Stimulated activated CD4-positive, alpha-beta T cell treated with anti-CD3 and anti-CD28 coated beads, Interleukin-2, amount 100 ng/mL, for 24 hours (primary cell): ENCODE results near the gene TLE1.
"Not testable (repeated sequence)": the region's sequence is repeated elsewhere in the genome, so short reads cannot be mapped to it uniquely, and the experiment has no call there.

Experiments
- DNase-seq, 2 donors: peaks; one replicate each; pipeline ENCODE4 v3.0.0-alpha.2; 2020

TLE1 gene

GRCh38 chr9:81598811-81599210 is 90.5 kb downstream of the TLE1 start:
- DNase-seq = no peak

DNA sequence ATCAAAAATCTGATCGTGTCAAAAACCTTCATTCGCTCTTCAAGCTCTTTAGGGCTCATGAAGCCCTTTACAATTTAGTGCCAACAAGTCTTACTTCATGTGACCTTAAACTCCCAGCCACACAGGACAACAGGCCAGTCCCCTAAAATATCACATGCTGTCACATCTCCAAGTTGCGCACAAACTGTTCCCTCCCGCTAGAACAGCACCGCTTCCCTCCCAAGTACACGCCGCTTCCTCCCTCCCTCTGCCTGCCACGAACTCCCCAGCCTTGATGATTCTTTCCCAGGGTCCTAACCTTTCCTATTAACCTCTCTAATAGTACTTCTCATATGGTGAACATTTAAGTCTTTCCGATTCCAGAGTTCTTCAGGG is 91.2 kb downstream of the TLE1 start:
- DNase-seq = no peak

DNA sequence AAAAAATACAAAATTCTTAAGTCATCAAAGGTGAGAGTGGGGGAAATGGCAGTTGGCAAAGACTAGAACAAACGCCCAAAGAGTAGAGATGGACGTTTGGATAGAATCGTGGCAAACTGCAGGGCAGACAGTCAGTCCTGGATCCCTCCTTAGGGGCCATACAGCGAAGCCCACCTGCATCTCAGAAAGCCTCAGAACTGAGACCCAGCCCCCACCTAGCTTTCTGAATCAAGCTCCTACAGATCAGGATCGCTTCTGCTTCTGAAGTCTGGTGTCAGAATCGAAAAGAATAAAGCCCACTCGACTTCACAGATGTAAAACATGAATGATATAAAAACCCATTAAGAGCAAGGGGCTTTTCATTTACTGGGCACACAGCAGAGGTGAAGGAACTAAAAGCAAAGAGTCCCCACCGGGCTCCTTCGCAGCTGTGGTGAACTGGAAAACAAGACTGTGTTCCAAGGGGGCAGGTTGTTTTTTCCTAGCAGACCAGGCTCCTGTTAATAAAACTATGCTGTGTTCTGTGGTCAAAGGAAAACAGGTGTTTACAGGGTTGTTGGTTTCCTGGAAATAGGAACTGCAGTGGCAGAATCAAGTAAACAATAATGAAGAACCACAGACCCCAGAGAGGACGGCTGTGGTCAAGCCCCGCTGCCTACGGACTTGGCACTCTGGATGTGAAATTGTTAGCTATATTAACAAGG is 91.8 kb downstream of the TLE1 start:
- no peak for DNase-seq

- DNase-seq = no peak
These were observed 92.5 kb downstream of the TLE1 start for GRCh38 chr9:81596679-81597418.

- no peak for DNase-seq
These were observed 93.3 kb downstream of the TLE1 start for GRCh38 chr9:81595887-81596543.

DNA sequence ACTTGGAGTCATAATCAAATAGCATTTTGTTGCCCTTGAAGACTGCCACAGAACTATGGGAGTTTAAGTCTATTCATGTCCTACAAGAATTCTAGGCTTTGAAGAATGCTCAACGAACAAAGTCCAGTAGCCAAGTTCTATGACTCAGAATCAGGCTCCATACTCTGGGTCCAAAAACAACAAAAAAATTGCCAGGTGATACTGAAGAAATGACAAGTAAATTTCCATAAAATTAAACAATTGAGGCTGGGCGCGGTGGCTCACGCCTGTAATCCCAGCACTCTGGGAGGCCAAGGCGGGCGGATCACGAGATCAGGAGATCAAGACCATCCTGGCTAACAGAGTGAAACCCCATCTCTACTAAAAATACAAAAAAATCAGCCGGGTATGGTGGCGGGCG is 94.1 kb downstream of the TLE1 start:
- not testable (repeated sequence) for DNase-seq

DNA sequence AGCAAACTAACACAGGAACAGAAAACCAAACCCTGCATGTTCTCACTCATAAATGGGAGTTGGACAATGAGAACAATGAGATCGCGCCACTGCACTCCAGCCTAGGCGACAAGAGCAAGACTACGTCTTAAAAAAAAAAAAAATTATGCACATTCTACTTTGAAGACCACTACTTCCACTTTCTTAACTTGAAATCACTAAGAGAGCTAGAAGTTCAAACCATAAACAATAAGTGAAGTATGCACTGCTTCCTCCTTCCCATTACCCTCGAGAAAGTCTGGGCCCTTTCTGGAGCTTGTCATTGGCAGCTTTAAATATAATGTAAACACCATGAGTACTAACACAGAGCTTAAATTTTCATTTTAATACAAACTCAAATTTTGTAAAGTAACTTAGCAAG is 94.9 kb downstream of the TLE1 start:
- DNase-seq = no peak

DNA sequence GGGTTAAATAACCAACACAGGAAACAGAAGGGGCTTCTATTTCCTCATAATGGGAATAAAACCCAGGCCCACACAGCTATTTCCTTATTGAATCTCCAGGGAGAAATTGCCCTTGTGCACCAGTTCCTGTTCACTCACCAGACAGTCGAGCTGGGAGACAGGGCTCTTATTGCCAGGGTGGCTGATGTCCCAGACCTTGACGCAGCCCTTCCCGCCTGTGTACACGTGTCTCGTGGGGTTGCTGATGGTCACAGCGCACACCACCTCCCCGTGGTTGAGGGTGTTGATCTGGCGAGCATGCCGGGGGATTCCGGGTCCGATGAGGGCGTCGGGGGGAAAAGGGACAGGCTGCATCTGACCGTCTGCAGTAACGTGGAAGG is 96.5 kb downstream of the TLE1 start:
- no peak for DNase-seq

DNA sequence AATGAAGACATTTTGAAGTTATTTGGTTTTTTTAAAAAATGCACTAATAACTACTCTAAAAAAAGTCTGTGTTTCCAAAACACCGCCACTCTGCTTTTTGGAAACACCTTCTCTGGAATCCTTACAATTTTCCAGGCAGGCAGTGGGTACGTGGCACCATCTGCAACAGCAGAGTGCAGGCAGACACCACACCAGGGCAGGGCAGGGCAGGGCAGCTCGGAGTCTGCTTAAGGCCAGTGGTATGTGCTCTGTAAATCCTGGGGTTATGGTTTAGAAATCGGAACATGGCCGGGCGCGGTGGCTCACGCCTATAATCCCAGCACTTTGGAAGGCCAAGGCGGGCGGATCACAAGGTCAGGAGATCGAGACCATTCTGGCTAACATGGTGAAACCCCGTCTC is 97.6 kb downstream of the TLE1 start:
- no peak for DNase-seq

GRCh38 chr9:81590688-81591087 is 98.7 kb downstream of the TLE1 start:
- no peak for DNase-seq

GRCh38 chr9:81589819-81590218 is 99.5 kb downstream of the TLE1 start:
- no peak for DNase-seq

DNA sequence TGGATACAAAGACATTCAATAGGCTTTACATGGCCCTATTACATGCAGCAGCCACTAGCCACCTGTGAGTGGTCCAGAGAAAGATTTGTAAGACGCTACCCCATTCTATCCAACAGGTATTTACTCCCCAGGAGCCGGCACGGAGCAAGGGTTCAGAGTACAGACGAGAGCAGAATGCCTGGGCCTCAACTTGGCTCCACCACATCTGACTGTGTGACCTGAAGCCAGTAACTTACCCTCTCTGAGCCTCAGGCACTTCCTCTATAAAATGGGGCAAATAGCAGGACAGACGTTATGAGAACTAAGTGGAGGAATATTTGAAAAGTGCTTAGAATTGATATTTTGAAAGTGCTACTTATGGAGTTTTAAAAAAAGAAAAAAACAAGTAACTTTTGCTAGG is 100.0 kb downstream of the TLE1 start:
- no peak for DNase-seq

DNA sequence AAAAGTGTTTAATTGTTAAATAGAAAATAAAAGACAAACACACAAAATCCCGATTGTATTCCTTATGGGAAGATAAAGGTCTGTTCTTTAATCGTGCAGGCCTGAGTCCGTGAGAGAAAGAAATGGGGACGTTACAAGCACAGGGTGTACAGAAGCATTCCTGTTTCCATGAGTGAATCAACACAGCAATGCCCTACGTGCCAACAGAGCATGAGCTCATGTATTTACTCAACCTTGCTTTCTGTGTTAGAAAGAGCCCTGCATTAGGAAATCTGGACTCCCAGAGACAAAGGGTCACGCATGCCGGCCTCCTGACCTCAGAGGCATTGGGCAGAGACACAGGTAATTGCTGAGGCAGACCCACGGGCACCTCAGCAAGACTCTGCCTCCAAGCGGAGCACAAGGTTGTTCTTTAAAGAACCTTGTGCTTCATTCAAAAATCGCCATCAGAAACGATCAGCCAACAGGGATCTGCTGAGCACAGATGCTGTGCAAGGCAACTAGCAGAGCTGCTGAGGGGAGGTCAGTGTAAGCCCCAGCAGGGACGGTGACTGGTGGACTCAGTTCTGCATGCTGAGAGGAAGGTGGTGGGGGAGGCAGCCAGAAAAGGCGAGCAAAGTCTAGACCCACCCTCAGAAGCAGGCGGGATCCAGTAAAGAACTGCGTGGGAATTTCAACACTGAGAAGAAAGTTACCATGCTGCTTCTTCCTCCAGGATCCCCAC is 101.0 kb downstream of the TLE1 start:
- no peak for DNase-seq

- no peak for DNase-seq
These were observed 102.6 kb downstream of the TLE1 start for GRCh38 chr9:81586786-81587185.

DNA sequence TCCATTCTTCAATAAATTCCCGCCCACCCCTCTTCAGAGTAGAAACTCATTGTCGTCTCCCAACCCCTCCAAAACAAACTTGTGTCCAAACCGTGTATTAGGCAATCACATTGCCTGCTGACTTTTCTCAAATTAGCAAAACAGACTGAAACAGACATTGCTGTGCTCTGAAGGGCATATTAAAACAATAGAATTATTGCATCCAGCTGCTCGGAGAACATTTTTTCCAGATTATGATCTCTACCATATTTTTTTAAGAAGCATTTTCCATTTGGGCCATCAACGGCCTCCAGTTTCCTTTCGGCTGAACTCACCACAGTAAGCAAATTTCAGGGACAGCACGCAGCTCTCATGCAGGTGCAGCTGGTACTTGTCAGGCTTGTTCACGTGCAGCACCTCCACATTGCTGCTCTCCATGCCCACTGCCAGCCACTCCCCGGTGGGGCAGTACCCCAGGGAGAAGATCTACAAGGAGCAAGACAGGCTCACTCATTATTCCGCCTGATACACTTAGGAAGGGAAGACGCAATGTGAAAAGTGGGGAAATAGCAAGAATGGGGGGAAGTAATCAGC is 104.1 kb downstream of the TLE1 start:
- no peak for DNase-seq

- no peak for DNase-seq
These were observed 105.2 kb downstream of the TLE1 start for GRCh38 chr9:81584099-81584498.

GRCh38 chr9:81581986-81582385 is 107.4 kb downstream of the TLE1 start:
- no peak for DNase-seq

DNA sequence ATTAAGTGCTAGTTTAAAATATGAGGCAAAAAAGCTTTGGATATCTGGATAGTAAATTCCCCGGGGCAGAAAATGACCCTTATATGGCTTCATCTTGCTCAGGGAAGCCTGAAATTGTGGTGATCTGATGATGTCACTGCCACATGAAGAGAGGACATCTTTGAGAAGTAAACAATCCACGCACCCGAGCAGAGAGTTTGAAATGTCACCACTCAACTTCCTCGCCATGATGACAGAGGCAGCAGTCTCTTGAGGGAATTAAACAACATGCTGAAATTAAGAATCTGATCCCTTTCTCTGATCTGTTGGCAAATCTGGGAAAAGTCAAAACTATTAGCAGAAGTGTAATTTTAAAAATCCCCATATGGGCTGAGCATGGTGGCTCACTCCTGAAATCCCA is 110.0 kb downstream of the TLE1 start:
- no peak for DNase-seq

DNA sequence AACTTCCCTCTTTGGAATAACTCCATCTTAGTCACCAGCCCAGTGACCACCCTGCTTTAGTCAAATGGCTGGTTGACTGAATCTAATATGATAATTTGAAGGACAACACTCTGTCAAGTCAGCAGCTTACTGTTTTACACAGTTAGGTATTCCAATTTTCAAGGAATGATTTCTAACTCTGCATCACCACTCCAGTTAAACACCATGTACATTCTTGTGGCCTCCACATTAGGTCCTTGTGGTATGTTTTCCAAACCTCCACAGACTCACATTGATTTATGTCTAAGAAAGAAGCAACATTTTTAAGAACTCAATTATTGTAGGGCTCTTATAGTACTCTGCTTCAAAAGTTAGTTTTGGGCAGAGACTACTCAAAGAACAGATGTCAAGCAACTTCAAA is 110.7 kb downstream of the TLE1 start:
- no peak for DNase-seq

- DNase-seq = no peak
These were observed 113.4 kb downstream of the TLE1 start for GRCh38 chr9:81575956-81576355.

- DNase-seq = no peak
These were observed 114.9 kb downstream of the TLE1 start for GRCh38 chr9:81574405-81574804.

GRCh38 chr9:81573415-81574321 is 115.7 kb downstream of the TLE1 start:
- DNase-seq = no peak
